Chondrocyte (in vitro differentiated cells): ENCODE data around the gene LRFN2. TPM values are rescaled to one million over a fixed set of nuclear protein-coding genes. Genes with fewer than 3 reads are reported as not detected.

Experiments used
- DNase-seq: peaks from one replicate; pipeline ENCODE4 v3.0.0; 2021; ENCODE audit warnings: mixed read lengths, low spot score
- H3K27ac Mint-ChIP-seq: one replicate; pipeline ENCODE4 v1.8.0; 2021; ENCODE audit warnings: mild to moderate bottlenecking, moderate library complexity, mixed read lengths; ENCODE audit not compliant: unreplicated experiment
- H3K27me3 Mint-ChIP-seq: 2 replicates; pipeline ENCODE4 v1.8.0; 2021; ENCODE audit warnings: low read depth, mixed read lengths
- H3K36me3 Mint-ChIP-seq: 2 replicates; pipeline ENCODE4 v1.8.0; 2021; ENCODE audit warnings: low read depth, mixed read lengths
- H3K4me1 Mint-ChIP-seq: 2 replicates; pipeline ENCODE4 v1.8.0; 2021; ENCODE audit warnings: low read depth, mild to moderate bottlenecking, mixed read lengths
- H3K4me3 Mint-ChIP-seq: one replicate; pipeline ENCODE4 v1.8.0; 2021; ENCODE audit warnings: mild to moderate bottlenecking, moderate library complexity, mixed read lengths; ENCODE audit not compliant: unreplicated experiment
- H3K9me3 Mint-ChIP-seq: 2 replicates; pipeline ENCODE4 v1.8.0; 2021; ENCODE audit warnings: low read depth, mixed read lengths
- CTCF ChIP-seq: fragments of 200-600 bp; sonication (generic); IDR thresholded peaks from 2 replicates; pipeline ENCODE4 v1.5.0; 2021; ENCODE audit warnings: antibody characterized with exemption, mild to moderate bottlenecking, moderate library complexity
- total RNA-seq: library from RNA; stranded (reverse); gene quantifications from 3 replicates; pipeline ENCODE4 v1.2.1, GENCODE V29; 2021

The LRFN2 gene
- total RNA-seq, 1 donor from 2014 or later, result 0.05 TPM

DNA sequence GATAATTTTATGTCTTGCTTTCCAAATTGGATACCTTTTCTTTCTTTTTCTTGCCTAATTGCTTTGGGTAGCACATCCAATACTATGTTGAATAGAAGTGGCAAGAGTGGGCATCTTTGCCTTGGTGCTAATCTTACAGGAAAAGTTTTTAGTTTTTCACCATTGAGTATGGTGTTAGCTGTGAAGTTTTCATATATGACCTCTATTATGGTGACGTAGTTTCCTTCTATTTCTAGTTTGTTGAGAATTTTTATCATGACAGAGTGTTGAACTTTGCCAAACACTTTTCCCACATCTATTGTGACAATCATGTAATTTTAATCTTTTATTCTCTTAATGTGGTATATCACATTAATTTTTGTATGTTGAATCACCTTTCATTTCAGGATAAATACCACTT, 216.1 kb downstream of the LRFN2 start:
- no peak overlapping the region for H3K27ac Mint-ChIP-seq
- peaks cover 36% of the 10 kb centered on the region for H3K27me3 Mint-ChIP-seq
- no peaks in the 10 kb centered on the region for H3K4me1 Mint-ChIP-seq
- no peak overlapping the region for H3K4me3 Mint-ChIP-seq
- H3K36me3 Mint-ChIP-seq, result peaks cover 7% of the 10 kb centered on the region
- peaks cover 13% of the 10 kb centered on the region for H3K9me3 Mint-ChIP-seq
- DNase-seq, result no peak
- TF ChIP-seq CTCF, result no peak

GRCh38 chr6:40369891-40370290, 217.3 kb downstream of the LRFN2 start:
- Mint-ChIP-seq H3K36me3 (peaks cover 7% of the 10 kb centered on the region), H3K4me3 (no peak overlapping the region), H3K27me3 (peaks cover 36% of the 10 kb centered on the region), H3K27ac (no peak overlapping the region), H3K9me3 (peaks cover 22% of the 10 kb centered on the region), H3K4me1 (no peaks in the 10 kb centered on the region)
- no peak for DNase-seq
- TF ChIP-seq CTCF, result no peak

GRCh38 chr6:40369042-40369441, 218.1 kb downstream of the LRFN2 start:
- Mint-ChIP-seq H3K4me3 (no peak overlapping the region), H3K9me3 (peaks cover 23% of the 10 kb centered on the region), H3K36me3 (peaks cover 7% of the 10 kb centered on the region), H3K27ac (no peak overlapping the region), H3K4me1 (no peaks in the 10 kb centered on the region), H3K27me3 (peaks cover 37% of the 10 kb centered on the region)
- DNase-seq, result no peak
- TF ChIP-seq CTCF, result no peak

DNA sequence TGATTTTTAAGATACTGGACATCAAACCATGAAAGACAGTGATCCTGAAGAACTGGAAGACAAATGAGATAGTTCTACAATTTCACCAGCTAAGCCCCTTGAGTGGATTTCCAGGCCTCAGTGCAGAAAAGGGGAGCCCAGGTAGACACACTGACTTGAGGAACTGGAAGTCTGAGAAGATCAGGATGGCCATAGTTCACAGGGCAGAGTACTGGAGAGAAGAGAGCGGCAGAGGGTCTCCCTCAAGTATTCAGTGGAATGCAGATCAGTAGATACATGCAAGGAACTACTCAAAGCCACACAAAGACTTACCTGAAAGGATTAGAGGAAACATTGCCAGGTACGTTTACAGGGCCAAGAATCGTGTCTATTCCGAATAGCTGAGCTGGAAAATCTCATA, 224.3 kb downstream of the LRFN2 start:
- DNase-seq, result no peak

DNA sequence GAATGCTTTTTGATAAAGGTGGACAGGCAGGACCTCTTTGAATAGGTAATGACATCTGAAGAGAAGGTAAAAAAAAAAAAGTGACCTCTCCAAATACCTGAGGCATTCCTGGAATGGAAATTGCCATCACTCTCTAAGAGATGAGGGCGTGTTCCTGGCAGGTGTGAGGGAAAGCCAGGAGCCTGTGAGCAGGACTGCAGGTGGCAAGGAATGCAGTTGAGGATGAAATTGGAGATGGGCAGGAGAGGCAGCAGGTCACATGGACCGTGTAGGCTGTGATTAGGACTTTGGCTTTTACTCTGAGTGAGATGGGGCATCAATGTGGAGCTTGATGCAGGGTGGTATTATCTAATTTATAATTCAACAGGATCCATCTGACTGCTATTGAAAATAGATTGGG, 227.4 kb downstream of the LRFN2 start:
- Mint-ChIP-seq H3K36me3 (no peaks in the 10 kb centered on the region), H3K27me3 (peaks cover 33% of the 10 kb centered on the region), H3K4me1 (peaks cover 11% of the 10 kb centered on the region), H3K27ac (no peak overlapping the region), H3K4me3 (no peak overlapping the region), H3K9me3 (peaks cover under 1% of the 10 kb centered on the region)
- no peak for DNase-seq
- TF ChIP-seq CTCF, result no peak

More for the DNA sequence above, 224.3 kb downstream of the LRFN2 start:
- Mint-ChIP-seq H3K36me3 (peaks cover 2% of the 10 kb centered on the region), H3K9me3 (peaks cover 19% of the 10 kb centered on the region), H3K4me1 (no peaks in the 10 kb centered on the region), H3K27me3 (peaks cover 38% of the 10 kb centered on the region), H3K4me3 (no peak overlapping the region), H3K27ac (no peak overlapping the region)
- TF ChIP-seq CTCF, result no peak
